Hepatocyte (in vitro differentiated cells): ENCODE measurements around the gene GNG12.

Experiments used
- CTCF ChIP-seq: fragments of 200-600 bp; sonication (generic); IDR thresholded peaks from 2 replicates; pipeline ENCODE4 v1.5.1; 2016; ENCODE audit warnings: antibody characterized with exemption, mild to moderate bottlenecking; ENCODE audit not compliant: poor library complexity
- EZH2 ChIP-seq: fragments of 200-600 bp; sonication (generic); IDR thresholded peaks from 2 replicates; pipeline ENCODE4 v1.6.1; 2016; ENCODE audit warnings: antibody characterized with exemption, mild to moderate bottlenecking, borderline replicate concordance
- EZH2phosphoT487 ChIP-seq: fragments of 200-600 bp; sonication (generic); IDR thresholded peaks from one replicate; pipeline ENCODE4 v1.6.1; 2018; ENCODE audit warnings: antibody characterized with exemption, mild to moderate bottlenecking, low read depth, moderate library complexity; ENCODE audit not compliant: unreplicated experiment, severe bottlenecking

GRCh38 chr1:67700692-67701410, 132.4 kb downstream of the GNG12 start:
- peak; percentile 45 for TF ChIP-seq CTCF
- TF ChIP-seq EZH2: no peak
- TF ChIP-seq EZH2phosphoT487: no peak
